HepG2 (cell line): Measurements from ENCODE around the gene TCEANC2. TPM values are rescaled to one million over a fixed set of nuclear protein-coding genes. Genes with fewer than 3 reads are reported as not detected.

Experiments used
- ATAC-seq: fragments of 200-7000 bp; cut with Tn5 transposase; 3 replicates; pipeline ENCODE4 v1.9.1; 2020; ENCODE audit warnings: mild to moderate bottlenecking, moderate library complexity
- BruUV-seq: library from RNA; stranded (reverse); fragments of 400-500 nt; replicated peaks from 2 replicates; lab custom pipeline; 2021; lab: Mats Ljungman, UMichigan
- CTCF ChIA-PET: fragments of 300-600 bp; formaldehyde crosslinking; extraction: SDS; loops from one replicate; lab custom pipeline; 2021; ENCODE audit warnings: low total read pairs, inconsistent platforms, low intra/inter-chr PET ratio; lab: Yijun Ruan, JAX
- POLR2A ChIA-PET: fragments of 350-600 bp; sonication (Branson Sonifier 250); formaldehyde crosslinking; loops from one replicate; lab custom pipeline; 2020; ENCODE audit warnings: antibody characterized with exemption, inconsistent platforms; lab: Yijun Ruan, JAX
- DNase-seq: peaks from one replicate; pipeline ENCODE4 v3.0.0-alpha.2; 2015; ENCODE audit warnings: low spot score
- FAIRE-seq: peaks from 3 replicates; lab custom pipeline; 2011; peaks lifted over from hg19 to GRCh38; lab: Jason Lieb, UNC
- H2AFZ ChIP-seq: one replicate; pipeline ENCODE4 v1.6.1; 2011; ENCODE audit warnings: low read length, inconsistent platforms
- H3K27ac ChIP-seq: fragments of 300-600 bp; 3 replicates; pipeline ENCODE4 v1.8.0; 2011; ENCODE audit warnings: mixed run types, mild to moderate bottlenecking, mixed read lengths, low read length, inconsistent platforms; ENCODE audit not compliant: insufficient read depth; ENCODE audit errors: extremely low read length
- H3K27me3 ChIP-seq, 2 experiments: fragments of 200-600 bp in 1 of 2; 2 replicates in 1 of 2; 3 replicates in 1 of 2; pipeline versions ENCODE4 v1.6.0 to v1.8.0; 2011; ENCODE audit warnings: low read length in 2 of 2, mild to moderate bottlenecking in 2 of 2, moderate library complexity in 2 of 2, inconsistent platforms in 1 of 2; ENCODE audit not compliant: insufficient read depth in 2 of 2, control insufficient read depth in 1 of 2
- H3K36me3 ChIP-seq, 2 experiments: fragments of 200-600 bp in 1 of 2; replicated peaks in 1 of 2; 2 replicates in 1 of 2; 3 replicates in 1 of 2; pipeline versions ENCODE4 v1.5.1 to v1.8.0; 2011; ENCODE audit warnings: low read length in 2 of 2, inconsistent platforms in 1 of 2; ENCODE audit not compliant: insufficient read depth in 2 of 2, control insufficient read depth in 1 of 2
- H3K4me1 ChIP-seq: 2 replicates; pipeline ENCODE4 v1.5.1; 2012; ENCODE audit warnings: low read length, inconsistent platforms; ENCODE audit not compliant: insufficient read depth
- H3K4me2 ChIP-seq: 2 replicates; pipeline ENCODE4 v1.6.0; 2011; ENCODE audit warnings: low read depth, low read length, inconsistent platforms
- H3K4me3 ChIP-seq, 3 experiments: fragments of 200-600 bp in 1 of 3; sonication (generic), shearing (Covaris generic) in 1 of 3; replicated peaks in 1 of 3; 2 replicates each; pipeline ENCODE4 v1.5.1; 2011 to 2016; ENCODE audit warnings: low read length in 3 of 3, inconsistent platforms in 2 of 3, low read depth in 2 of 3, mild to moderate bottlenecking in 2 of 3, control low read depth in 1 of 3, mixed read lengths in 1 of 3; ENCODE audit not compliant: insufficient read depth in 1 of 3
- H3K79me2 ChIP-seq: one replicate; pipeline ENCODE4 v1.6.1; 2011; ENCODE audit warnings: low read length, inconsistent platforms; ENCODE audit not compliant: insufficient read depth
- H3K9ac ChIP-seq: 2 replicates; pipeline ENCODE4 v1.6.0; 2011; ENCODE audit warnings: mild to moderate bottlenecking, low read depth, low read length, inconsistent platforms; ENCODE audit not compliant: insufficient read depth
- H3K9me3 ChIP-seq: 2 replicates; pipeline ENCODE4 v1.5.1; 2012; ENCODE audit warnings: mild to moderate bottlenecking, low read length
- H4K20me1 ChIP-seq: 2 replicates; pipeline ENCODE4 v1.6.0; 2011; ENCODE audit warnings: inconsistent platforms, mild to moderate bottlenecking, low read length, moderate library complexity; ENCODE audit not compliant: insufficient read depth
- CCDC6 ChIP-seq: sonication (generic); formaldehyde crosslinking; IDR thresholded peaks from 2 replicates; pipeline ENCODE4 v1.8.1; 2022; ENCODE audit warnings: mild to moderate bottlenecking, missing genetic modification reagents, moderate library complexity
- CHCHD3 ChIP-seq: sonication (generic); formaldehyde crosslinking; IDR thresholded peaks from 2 replicates; pipeline ENCODE4 v1.8.0; 2022; ENCODE audit warnings: mild to moderate bottlenecking, missing genetic modification reagents, moderate library complexity
- SMAD1 ChIP-seq: sonication (generic); formaldehyde crosslinking; IDR thresholded peaks from 2 replicates; pipeline ENCODE4 v1.4.0; 2020; ENCODE audit warnings: missing genetic modification reagents, low read depth, mild to moderate bottlenecking, borderline replicate concordance
- U2AF1 ChIP-seq: fragments of 200-400 bp; formaldehyde crosslinking; optimal IDR thresholded peaks from 2 replicates; pipeline ENCODE3; 2017; ENCODE audit warnings: mild to moderate bottlenecking, low read depth, low read length
- ZFAT ChIP-seq: sonication (generic); formaldehyde crosslinking; conservative IDR thresholded peaks from 2 replicates; pipeline ENCODE4 v1.8.1; 2023; ENCODE audit warnings: missing genetic modification reagents, inconsistent platforms
- ZNF572 ChIP-seq: sonication (generic); formaldehyde crosslinking; IDR thresholded peaks from 2 replicates; pipeline ENCODE4 v1.5.1; 2020; ENCODE audit warnings: mild to moderate bottlenecking, missing genetic modification reagents
- WGBS: methylation state at CpG from one replicate; pipeline ENCODE4 v1.1.6; 2017; ENCODE audit warnings: low lambda C conversion rate; 5-methylcytosine and 5-hydroxymethylcytosine counted together
- in situ Hi-C: cut with HindIII; loops from 2 replicates; pipeline ENCODE4 v1.10.0; 2017; ENCODE audit warnings: low pct_unique_long_range_greater_than_20kb; ENCODE audit not compliant: extremely low pct_ligation_motif_present
- intact Hi-C: fragments of 100-400 bp; cut with micrococcal nuclease; formaldehyde crosslinking; loops from one replicate; pipeline ENCODE4 v1.10.0; 2022; ENCODE audit not compliant: unreplicated experiment
- polyA plus RNA-seq, 8 experiments: library from polyadenylated mRNA; depleted of rRNA in 3 of 8; stranded (reverse) in 7 of 8; unstranded in 1 of 8; fragments of >200 nt; fragmentation: Illumina TruSeq in 4 of 8; extraction: Trizol in 4 of 8; gene quantifications; 2 replicates each; pipeline versions ENCODE4 v1.2.1 to v1.2.3, GENCODE V29; 2011 to 2016; ENCODE audit warnings: low read depth in 4 of 8, missing spikeins in 1 of 8, mixed read lengths in 1 of 8; ENCODE audit not compliant: insufficient read depth in 1 of 8
- total RNA-seq, 5 experiments: library from RNA; depleted of rRNA; stranded (reverse); fragments of >200 nt; fragmentation: Illumina TruSeq; extraction: Trizol; gene quantifications; 2 replicates each; pipeline ENCODE4 v1.2.3, GENCODE V29; 2016; ENCODE audit warnings: low read depth in 1 of 5
- TF ChIP-seq, protein P1 (sequence below): sonication (generic); formaldehyde crosslinking; conservative IDR thresholded peaks from 2 replicates; pipeline ENCODE4 v1.8.1; 2023; ENCODE audit warnings: missing genetic modification reagents
- TF ChIP-seq, protein P2 (sequence below): sonication (generic); formaldehyde crosslinking; IDR thresholded peaks from 2 replicates; pipeline ENCODE4 v1.5.0; 2020; ENCODE audit warnings: mild to moderate bottlenecking, missing genetic modification reagents
- TF ChIP-seq, protein P3 (sequence below): sonication (generic); formaldehyde crosslinking; IDR thresholded peaks from 2 replicates; pipeline ENCODE4 v1.4.0; 2020; ENCODE audit warnings: missing genetic modification reagents, mild to moderate bottlenecking, borderline replicate concordance

The TCEANC2 gene
- total and polyA plus RNA-seq, 2 of the 13 experiments (the other 11 are each of a cell fraction or from before 2014, with no cell fraction given): 3.8 to 5.0 TPM

DNA sequence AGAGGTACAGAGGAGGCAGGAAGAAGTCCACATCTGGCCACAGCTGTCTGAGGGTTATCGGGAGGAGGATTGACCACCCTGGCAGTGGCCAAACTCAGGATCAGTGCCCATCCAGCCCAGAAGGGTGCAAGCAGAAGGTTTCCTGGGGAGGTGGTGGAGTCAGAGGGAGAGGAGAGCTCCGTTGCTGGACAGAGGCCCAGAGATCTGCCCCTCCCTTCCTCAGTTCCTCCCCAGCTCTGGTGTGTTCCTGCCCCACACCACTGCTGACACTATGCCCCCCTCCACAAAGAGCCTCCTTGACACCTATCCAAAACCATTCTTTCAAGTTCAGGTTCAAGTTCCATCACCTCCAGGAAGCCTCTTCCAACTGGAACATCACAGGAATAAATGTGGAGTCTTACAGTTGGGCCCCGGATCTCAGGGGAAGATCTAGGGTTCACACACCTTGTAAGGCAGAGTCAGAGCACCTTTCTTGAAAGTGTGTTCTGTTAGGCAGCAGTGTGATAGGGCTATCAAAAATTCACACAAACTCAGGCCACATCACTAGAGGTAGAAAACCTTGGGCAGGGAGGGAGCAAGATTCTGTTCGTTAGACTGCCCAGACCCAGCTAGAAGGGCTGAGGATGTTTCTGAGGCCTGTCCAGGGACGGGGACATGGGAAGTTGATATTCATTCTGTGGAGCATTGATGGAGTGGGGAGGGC, 42.8 kb upstream of the TCEANC2 start:
- BruUV-seq: no TSS peak
- DNase-seq: no peak
- no peak overlapping the region for H3K4me3 ChIP-seq
- H3K27me3 ChIP-seq: no peaks in the 10 kb centered on the region
- no peak overlapping the region for H3K9ac ChIP-seq
- H3K27ac ChIP-seq: no peak overlapping the region
- no peak overlapping the region for H3K4me2 ChIP-seq
- no peak for TF ChIP-seq ZNF572
- TF ChIP-seq, protein P1, sequence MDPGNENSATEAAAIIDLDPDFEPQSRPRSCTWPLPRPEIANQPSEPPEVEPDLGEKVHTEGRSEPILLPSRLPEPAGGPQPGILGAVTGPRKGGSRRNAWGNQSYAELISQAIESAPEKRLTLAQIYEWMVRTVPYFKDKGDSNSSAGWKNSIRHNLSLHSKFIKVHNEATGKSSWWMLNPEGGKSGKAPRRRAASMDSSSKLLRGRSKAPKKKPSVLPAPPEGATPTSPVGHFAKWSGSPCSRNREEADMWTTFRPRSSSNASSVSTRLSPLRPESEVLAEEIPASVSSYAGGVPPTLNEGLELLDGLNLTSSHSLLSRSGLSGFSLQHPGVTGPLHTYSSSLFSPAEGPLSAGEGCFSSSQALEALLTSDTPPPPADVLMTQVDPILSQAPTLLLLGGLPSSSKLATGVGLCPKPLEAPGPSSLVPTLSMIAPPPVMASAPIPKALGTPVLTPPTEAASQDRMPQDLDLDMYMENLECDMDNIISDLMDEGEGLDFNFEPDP (CRISPR knock-in tag): no peak
- TF ChIP-seq, protein P2, sequence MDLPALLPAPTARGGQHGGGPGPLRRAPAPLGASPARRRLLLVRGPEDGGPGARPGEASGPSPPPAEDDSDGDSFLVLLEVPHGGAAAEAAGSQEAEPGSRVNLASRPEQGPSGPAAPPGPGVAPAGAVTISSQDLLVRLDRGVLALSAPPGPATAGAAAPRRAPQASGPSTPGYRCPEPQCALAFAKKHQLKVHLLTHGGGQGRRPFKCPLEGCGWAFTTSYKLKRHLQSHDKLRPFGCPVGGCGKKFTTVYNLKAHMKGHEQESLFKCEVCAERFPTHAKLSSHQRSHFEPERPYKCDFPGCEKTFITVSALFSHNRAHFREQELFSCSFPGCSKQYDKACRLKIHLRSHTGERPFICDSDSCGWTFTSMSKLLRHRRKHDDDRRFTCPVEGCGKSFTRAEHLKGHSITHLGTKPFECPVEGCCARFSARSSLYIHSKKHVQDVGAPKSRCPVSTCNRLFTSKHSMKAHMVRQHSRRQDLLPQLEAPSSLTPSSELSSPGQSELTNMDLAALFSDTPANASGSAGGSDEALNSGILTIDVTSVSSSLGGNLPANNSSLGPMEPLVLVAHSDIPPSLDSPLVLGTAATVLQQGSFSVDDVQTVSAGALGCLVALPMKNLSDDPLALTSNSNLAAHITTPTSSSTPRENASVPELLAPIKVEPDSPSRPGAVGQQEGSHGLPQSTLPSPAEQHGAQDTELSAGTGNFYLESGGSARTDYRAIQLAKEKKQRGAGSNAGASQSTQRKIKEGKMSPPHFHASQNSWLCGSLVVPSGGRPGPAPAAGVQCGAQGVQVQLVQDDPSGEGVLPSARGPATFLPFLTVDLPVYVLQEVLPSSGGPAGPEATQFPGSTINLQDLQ (CRISPR knock-in tag): no peak
- no peak for TF ChIP-seq ZFAT (CRISPR knock-in tag)
- TF ChIP-seq CHCHD3 (CRISPR knock-in tag): no peak
- TF ChIP-seq U2AF1: no peak
- TF ChIP-seq, protein P3, sequence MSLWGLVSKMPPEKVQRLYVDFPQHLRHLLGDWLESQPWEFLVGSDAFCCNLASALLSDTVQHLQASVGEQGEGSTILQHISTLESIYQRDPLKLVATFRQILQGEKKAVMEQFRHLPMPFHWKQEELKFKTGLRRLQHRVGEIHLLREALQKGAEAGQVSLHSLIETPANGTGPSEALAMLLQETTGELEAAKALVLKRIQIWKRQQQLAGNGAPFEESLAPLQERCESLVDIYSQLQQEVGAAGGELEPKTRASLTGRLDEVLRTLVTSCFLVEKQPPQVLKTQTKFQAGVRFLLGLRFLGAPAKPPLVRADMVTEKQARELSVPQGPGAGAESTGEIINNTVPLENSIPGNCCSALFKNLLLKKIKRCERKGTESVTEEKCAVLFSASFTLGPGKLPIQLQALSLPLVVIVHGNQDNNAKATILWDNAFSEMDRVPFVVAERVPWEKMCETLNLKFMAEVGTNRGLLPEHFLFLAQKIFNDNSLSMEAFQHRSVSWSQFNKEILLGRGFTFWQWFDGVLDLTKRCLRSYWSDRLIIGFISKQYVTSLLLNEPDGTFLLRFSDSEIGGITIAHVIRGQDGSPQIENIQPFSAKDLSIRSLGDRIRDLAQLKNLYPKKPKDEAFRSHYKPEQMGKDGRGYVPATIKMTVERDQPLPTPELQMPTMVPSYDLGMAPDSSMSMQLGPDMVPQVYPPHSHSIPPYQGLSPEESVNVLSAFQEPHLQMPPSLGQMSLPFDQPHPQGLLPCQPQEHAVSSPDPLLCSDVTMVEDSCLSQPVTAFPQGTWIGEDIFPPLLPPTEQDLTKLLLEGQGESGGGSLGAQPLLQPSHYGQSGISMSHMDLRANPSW: no peak
- TF ChIP-seq CCDC6: no peak
- no peak for TF ChIP-seq SMAD1 (CRISPR knock-in tag)
- H3K9me3 ChIP-seq: no peaks in the 10 kb centered on the region
- CTCF ChIA-PET: no interaction called here
- no peaks in the 10 kb centered on the region for H4K20me1 ChIP-seq
- H2AFZ ChIP-seq: no peak overlapping the region
- POLR2A ChIA-PET: no interaction called here
- H3K36me3 ChIP-seq: no peaks in the 10 kb centered on the region
- FAIRE-seq: no peak
- 71% methylated on average over 5 of the region's 5 CpGs for whole genome bisulfite sequencing
- in situ Hi-C loops: no loop called here
- no peaks in the 10 kb centered on the region for H3K79me2 ChIP-seq
- H3K4me1 ChIP-seq: peaks cover 40% of the 10 kb centered on the region
- intact Hi-C loops: no loop called here
- ATAC-seq: no peak
